Karpas-422 (cell line): ENCODE measurements around the gene CBL. TPM values are rescaled to one million over a fixed set of nuclear protein-coding genes. Genes with fewer than 3 reads are reported as not detected.

Source experiments
- DNase-seq: peaks from one replicate; pipeline ENCODE4 v3.0.0-alpha.2; 2015
- H2AFZ ChIP-seq: fragments of 200-600 bp; sonication (generic); 2 replicates; pipeline ENCODE4 v1.6.1; 2014; ENCODE audit warnings: antibody characterized with exemption, low read length, mixed read lengths
- H3K27ac ChIP-seq: fragments of 200-600 bp; sonication (generic); 2 replicates; pipeline ENCODE4 v1.5.1; 2014; ENCODE audit warnings: mild to moderate bottlenecking, low read length, moderate library complexity
- H3K27me3 ChIP-seq: fragments of 200-600 bp; sonication (generic); 2 replicates; pipeline ENCODE4 v1.6.1; 2014; ENCODE audit warnings: low read length, mixed read lengths
- H3K36me3 ChIP-seq: fragments of 200-600 bp; sonication (generic); 2 replicates; pipeline ENCODE4 v1.6.1; 2014; ENCODE audit warnings: low read length, mixed read lengths; ENCODE audit not compliant: insufficient read depth
- H3K4me1 ChIP-seq: fragments of 200-600 bp; sonication (generic); 2 replicates; pipeline ENCODE4 v1.6.1; 2014; ENCODE audit warnings: mild to moderate bottlenecking, low read length, mixed read lengths
- H3K4me2 ChIP-seq: fragments of 200-600 bp; sonication (generic); 2 replicates; pipeline ENCODE4 v1.6.1; 2014; ENCODE audit warnings: low read length, low read depth, mild to moderate bottlenecking; ENCODE audit not compliant: poor library complexity, severe bottlenecking
- H3K4me3 ChIP-seq: fragments of 200-600 bp; sonication (generic); 2 replicates; pipeline ENCODE4 v1.5.1; 2014; ENCODE audit warnings: mild to moderate bottlenecking, antibody characterized with exemption, low read length, mixed read lengths
- H3K79me2 ChIP-seq: fragments of 200-600 bp; sonication (generic); 2 replicates; pipeline ENCODE4 v1.6.1; 2014; ENCODE audit warnings: mild to moderate bottlenecking, low read length, mixed read lengths
- H3K9ac ChIP-seq: fragments of 200-600 bp; sonication (generic); 2 replicates; pipeline ENCODE4 v1.6.0; 2014; ENCODE audit warnings: low read length
- H3K9me2 ChIP-seq: fragments of 200-600 bp; sonication (generic), shearing (Covaris generic); replicated peaks from 2 replicates; pipeline ENCODE4 v1.6.0; 2014; ENCODE audit warnings: mild to moderate bottlenecking, low read length, moderate library complexity; ENCODE audit not compliant: insufficient read depth
- H3K9me3 ChIP-seq: fragments of 300-700, 200-600 bp; sonication (generic); 2 replicates; pipeline ENCODE4 v1.6.1; 2014; ENCODE audit warnings: low read length, mixed read lengths
- H4K20me1 ChIP-seq: fragments of 200-600 bp; sonication (generic); 2 replicates; pipeline ENCODE4 v1.6.1; 2014; ENCODE audit warnings: mild to moderate bottlenecking, antibody characterized with exemption, low read length, low read depth; ENCODE audit not compliant: insufficient read depth
- total RNA-seq: library from RNA; depleted of rRNA; stranded (reverse); fragments of >200 nt; shearing (Covaris generic); gene quantifications from 2 replicates; pipeline ENCODE4 v1.2.3, GENCODE V29; 2014; ENCODE audit warnings: low replicate concordance

Gene CBL
- total RNA-seq, 1 experiment from 2014 or later, result 34.0 TPM

DNA sequence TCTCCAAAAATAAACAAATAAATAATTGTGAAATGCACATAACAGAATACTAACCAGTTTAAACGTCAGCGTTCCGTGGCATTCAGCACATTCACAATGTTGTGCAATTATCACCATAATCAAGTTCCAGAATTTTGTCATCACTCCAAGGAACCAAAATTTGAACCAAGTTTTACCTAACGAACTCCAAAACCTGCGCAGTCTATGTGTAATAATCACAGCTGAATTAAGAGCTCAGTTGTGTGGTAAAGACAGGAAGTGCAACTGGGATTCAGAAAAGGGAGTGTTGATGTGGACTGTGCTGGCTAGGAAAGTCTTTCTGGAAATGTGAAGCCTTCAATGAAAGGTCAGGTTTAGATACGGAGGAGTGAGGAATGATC is 116.2 kb downstream of the CBL start:
- Histone ChIP-seq H3K27ac (no peak overlapping the region), H3K79me2 (no peaks in the 10 kb centered on the region), H3K4me3 (peak overlapping the region; percentile 69; the same call in 1 of the 2 replicates), H3K36me3 (no peaks in the 10 kb centered on the region), H3K27me3 (no peaks in the 10 kb centered on the region), H2AFZ (no peak overlapping the region), H3K4me1 (peaks cover 51% of the 10 kb centered on the region), H3K4me2 (peak overlapping the region; percentile 85), H3K9me2 (no peaks in the 10 kb centered on the region), H3K9ac (peak overlapping the region; percentile 78; the same call in 1 of the 2 replicates), H4K20me1 (no peaks in the 10 kb centered on the region), H3K9me3 (no peaks in the 10 kb centered on the region)
- DNase-seq, result no peak

DNA sequence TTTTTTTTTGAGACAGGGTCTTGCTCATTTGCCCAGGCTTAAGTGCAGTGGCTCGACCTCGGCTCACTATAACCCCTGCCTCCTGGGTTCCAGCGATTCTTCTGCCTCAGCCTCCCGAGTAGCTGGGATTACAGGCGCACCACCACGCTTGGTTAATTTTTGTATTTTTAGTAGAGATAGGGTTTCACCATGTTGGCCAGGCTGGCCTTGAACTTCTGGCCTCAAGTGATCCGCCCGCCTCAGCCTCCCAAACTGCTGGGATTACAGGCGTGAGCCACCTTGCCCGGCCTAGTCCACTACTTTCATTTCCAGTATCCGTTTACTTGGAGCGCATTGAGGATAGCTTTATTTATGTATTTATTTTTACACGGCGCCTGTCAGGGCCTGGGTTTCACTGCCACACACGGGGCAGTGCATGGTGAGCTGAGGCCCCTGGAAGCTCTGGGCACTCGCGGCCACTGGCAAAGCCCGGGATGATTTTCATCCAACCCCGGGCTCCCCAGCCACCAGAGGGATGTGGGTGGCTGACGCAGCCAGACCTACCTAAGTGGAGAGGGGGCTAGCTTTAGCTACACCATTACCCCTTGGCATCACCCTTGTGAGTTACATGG is 116.9 kb downstream of the CBL start:
- Histone ChIP-seq H2AFZ (no peak overlapping the region), H3K9me3 (no peaks in the 10 kb centered on the region), H3K9me2 (no peaks in the 10 kb centered on the region), H3K27me3 (no peaks in the 10 kb centered on the region), H3K4me2 (no peak overlapping the region), H3K36me3 (no peaks in the 10 kb centered on the region), H3K79me2 (no peaks in the 10 kb centered on the region), H3K4me3 (no peak overlapping the region), H3K27ac (no peak overlapping the region), H3K4me1 (peaks cover 49% of the 10 kb centered on the region), H3K9ac (no peak overlapping the region), H4K20me1 (no peaks in the 10 kb centered on the region)
- no peak for DNase-seq

DNA sequence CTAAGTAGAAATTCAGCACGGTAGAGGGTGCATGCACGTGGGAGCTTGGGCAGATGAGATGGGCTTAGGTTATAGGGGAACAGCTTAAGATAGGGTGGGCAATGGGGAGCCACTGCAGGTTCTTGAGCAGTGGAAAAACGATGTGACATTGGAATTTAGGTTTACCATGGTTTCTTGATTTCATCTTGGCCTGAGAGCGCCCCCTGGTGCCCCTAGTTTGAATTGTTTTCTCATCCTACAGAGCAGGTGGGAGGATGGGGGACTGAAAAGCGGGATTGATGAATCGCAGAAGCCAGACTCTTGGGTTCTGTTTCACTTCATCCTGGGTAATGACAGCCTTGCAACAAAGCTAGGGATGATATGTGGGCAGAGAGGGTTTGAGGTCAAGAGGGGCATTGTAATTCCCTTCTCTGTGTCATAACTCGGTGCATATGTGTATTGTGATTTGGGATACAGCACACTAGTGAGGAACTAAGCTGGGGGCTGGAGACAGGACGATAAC is 117.4 kb downstream of the CBL start:
- Histone ChIP-seq H3K27me3 (no peaks in the 10 kb centered on the region), H3K4me1 (peaks cover 47% of the 10 kb centered on the region), H3K27ac (peak overlapping the region; percentile 64), H3K79me2 (no peaks in the 10 kb centered on the region), H2AFZ (no peak overlapping the region), H3K4me2 (peak overlapping the region; percentile 42), H3K9me2 (no peaks in the 10 kb centered on the region), H3K36me3 (no peaks in the 10 kb centered on the region), H3K9ac (no peak overlapping the region), H4K20me1 (no peaks in the 10 kb centered on the region), H3K9me3 (no peaks in the 10 kb centered on the region), H3K4me3 (peak overlapping the region; percentile 34; the same call in 1 of the 2 replicates)
- peak; percentile 83 for DNase-seq

DNA sequence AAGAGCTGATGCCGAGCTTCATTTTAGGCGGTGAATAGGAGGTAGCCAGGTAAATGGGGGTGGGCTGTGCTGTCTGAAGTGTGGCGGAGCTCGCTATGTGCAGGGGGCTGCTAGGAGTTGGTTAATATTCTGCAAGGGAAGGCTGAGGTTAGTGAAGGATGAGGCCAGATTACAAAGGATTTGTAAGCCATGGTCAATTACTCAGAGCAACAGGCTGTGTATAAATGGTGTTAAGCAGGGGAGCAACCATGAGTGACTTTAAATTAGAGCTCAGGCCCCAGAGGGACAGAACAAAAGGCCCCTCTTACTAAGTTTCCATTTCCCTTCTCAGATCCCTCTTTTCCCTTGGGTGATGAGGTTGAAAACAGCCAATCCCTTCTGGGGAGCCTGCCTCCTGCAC is 118.0 kb downstream of the CBL start:
- Histone ChIP-seq H4K20me1 (no peaks in the 10 kb centered on the region), H3K4me1 (peaks cover 41% of the 10 kb centered on the region), H3K4me3 (peak overlapping the region; percentile 34; the same call in 1 of the 2 replicates), H3K9ac (no peak overlapping the region), H3K4me2 (peak overlapping the region; percentile 42), H3K27me3 (no peaks in the 10 kb centered on the region), H3K9me2 (no peaks in the 10 kb centered on the region), H2AFZ (no peak overlapping the region), H3K27ac (peak overlapping the region; percentile 64), H3K9me3 (no peaks in the 10 kb centered on the region), H3K36me3 (no peaks in the 10 kb centered on the region), H3K79me2 (no peaks in the 10 kb centered on the region)
- peak; percentile 83 for DNase-seq

DNA sequence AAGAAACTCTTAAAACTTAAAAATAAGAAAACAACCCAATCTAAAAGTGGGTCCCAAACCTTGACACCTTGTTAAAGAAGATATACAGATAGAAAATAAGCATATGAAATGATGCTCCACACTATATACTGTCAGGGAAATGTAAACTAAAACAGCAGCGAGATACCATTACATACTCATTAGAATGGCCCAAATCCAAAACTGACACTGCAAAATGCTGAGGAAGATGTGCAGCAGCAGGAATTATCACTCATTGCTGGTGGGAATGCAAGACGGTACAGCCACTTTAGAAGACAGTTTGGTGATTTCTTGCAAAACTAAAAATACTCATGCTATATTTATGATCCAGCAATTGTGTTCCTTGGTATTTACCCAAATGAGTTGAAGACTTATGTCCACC is 123.2 kb downstream of the CBL start:
- no peaks in the 10 kb centered on the region for H3K9me2 ChIP-seq
- no peak overlapping the region for H2AFZ ChIP-seq
- no peaks in the 10 kb centered on the region for H3K79me2 ChIP-seq
- DNase-seq, result no peak
- H3K4me3 ChIP-seq, result no peak overlapping the region
- H3K9ac ChIP-seq, result no peak overlapping the region
- no peak overlapping the region for H3K27ac ChIP-seq
- H4K20me1 ChIP-seq, result no peaks in the 10 kb centered on the region
- H3K9me3 ChIP-seq, result no peaks in the 10 kb centered on the region
- no peak overlapping the region for H3K4me2 ChIP-seq
- no peaks in the 10 kb centered on the region for H3K36me3 ChIP-seq
- H3K4me1 ChIP-seq, result peaks cover 8% of the 10 kb centered on the region
- no peaks in the 10 kb centered on the region for H3K27me3 ChIP-seq

DNA sequence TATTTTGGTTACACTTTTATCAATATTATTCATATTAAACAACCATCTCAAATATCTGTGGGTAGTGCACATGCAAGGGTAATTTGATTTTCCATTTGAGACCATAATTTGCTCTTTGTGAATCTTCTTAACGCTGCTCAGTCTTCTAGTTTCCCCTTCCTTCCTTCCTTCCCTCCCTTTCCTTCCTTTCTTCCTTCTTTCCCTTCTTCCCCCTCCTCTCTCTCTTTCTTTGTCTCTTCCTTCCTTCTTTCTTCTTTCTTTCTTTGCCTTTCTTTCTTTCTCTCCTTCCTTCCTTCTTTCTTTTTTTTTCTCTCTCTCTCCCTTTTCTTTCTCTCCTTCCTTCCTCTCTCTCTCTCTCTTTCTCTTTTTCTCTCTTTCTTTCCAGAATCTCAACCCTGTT is 124.1 kb downstream of the CBL start:
- no peak overlapping the region for H3K4me2 ChIP-seq
- H3K36me3 ChIP-seq, result no peaks in the 10 kb centered on the region
- no peaks in the 10 kb centered on the region for H3K27me3 ChIP-seq
- H3K9me3 ChIP-seq, result no peaks in the 10 kb centered on the region
- DNase-seq, result no peak
- no peak overlapping the region for H3K27ac ChIP-seq
- H3K79me2 ChIP-seq, result peaks cover 7% of the 10 kb centered on the region; the same call in 1 of the 2 replicates
- H4K20me1 ChIP-seq, result no peaks in the 10 kb centered on the region
- no peak overlapping the region for H3K4me3 ChIP-seq
- H2AFZ ChIP-seq, result no peak overlapping the region
- H3K4me1 ChIP-seq, result peaks cover 7% of the 10 kb centered on the region
- H3K9ac ChIP-seq, result no peak overlapping the region
- no peaks in the 10 kb centered on the region for H3K9me2 ChIP-seq

DNA sequence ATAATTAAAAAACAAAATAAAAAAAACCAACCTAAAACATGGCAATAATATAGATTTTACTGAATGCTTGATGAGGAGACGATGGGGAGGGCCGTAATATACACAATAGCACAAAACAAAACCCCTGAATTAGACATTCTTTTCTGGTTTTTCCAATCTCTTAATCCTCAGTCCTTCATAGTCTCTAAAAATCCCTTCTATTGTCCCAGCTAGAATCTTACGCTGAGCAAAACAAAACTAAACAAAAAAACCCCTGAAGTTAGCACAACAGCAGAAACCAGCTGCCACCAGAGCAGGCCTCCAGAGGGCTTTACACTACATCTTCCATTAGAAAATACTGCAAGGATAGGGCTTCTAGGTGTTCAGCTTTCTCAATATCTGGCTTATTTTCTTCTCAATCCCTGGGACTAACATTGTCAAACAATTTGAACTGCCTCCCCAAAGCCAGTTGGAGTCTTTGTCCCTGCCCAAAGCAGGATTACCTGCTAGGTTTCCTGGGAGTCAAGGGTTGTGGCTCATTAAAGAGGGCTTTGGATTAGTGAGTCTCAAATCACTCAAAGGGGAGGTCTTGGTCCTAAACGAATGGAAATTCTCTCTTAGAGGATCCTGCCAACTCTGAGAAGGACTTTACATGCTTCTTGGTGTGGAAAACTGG is 126.1 kb downstream of the CBL start:
- Histone ChIP-seq H3K9ac (no peak overlapping the region), H3K9me3 (no peaks in the 10 kb centered on the region), H3K36me3 (no peaks in the 10 kb centered on the region), H3K79me2 (peaks cover 10% of the 10 kb centered on the region; the same call in 1 of the 2 replicates), H3K27ac (no peak overlapping the region), H2AFZ (no peak overlapping the region), H3K4me1 (peaks cover 12% of the 10 kb centered on the region), H3K4me3 (no peak overlapping the region), H3K4me2 (no peak overlapping the region), H3K9me2 (no peaks in the 10 kb centered on the region), H3K27me3 (no peaks in the 10 kb centered on the region), H4K20me1 (no peaks in the 10 kb centered on the region)
- no peak for DNase-seq

DNA sequence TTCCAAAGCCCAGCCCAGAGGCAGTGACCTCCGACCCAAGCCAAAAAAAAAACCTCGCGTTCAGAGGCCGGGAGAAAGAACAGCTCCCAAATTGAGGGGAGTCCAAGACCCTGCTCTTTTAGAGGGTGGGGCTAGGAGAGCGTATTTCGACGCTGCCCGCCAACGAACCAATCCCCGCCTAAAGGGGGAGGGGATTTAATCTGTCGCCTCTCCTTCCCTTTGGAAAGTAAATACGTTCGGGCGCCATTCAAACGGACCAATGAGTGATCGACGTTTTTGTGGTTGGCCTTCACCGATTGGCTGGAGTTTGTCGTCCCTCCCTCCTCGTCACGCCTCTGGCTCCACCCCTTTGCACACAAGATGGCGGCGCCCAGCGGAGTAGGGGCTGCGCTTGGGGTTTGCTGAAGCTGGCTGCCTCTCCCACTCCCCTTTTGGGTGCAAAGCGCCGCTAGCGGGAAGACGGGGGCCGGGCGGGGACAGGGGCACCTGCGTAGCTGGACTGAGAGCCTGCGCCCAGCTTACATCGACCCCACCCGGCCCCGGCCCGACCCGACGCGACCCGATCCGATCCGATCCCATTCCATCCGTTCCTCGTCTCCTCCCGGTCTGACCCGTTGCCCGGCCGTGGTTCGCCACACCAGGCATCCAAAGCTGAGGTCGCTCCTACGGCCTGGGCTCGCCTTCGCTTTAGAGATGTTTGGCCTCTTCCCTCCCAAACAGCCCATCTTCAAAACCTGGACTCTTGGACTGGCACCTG is 128.2 kb downstream of the CBL start, which contains the start of gene RNF26:
TSS of gene RNF26 (plus strand) at position 354 of the 757 bp plus-strand sequence. CDS start 596 bp downstream, outside the sequence.
- Histone ChIP-seq H3K27ac (0 out of 2 replicates have a peak within 1 kb of the TSS, but pooled peaks have one; percentile 22), H4K20me1 (no peaks in the 10 kb centered on the region), H3K9me2 (no peaks in the 10 kb centered on the region), H3K27me3 (no peaks in the 10 kb centered on the region), H3K4me3 (peak within 1 kb of the TSS; percentile 91), H3K36me3 (no peaks in the 10 kb centered on the region), H3K79me2 (peaks cover 10% of the 10 kb centered on the region; the same call in 1 of the 2 replicates), H3K9ac (peak within 1 kb of the TSS; percentile 86), H2AFZ (peak within 1 kb of the TSS; percentile 93), H3K4me1 (peaks cover 21% of the 10 kb centered on the region), H3K9me3 (no peaks in the 10 kb centered on the region), H3K4me2 (peak within 1 kb of the TSS; percentile 77)
- peak; percentile 95 for DNase-seq
